K562 (cell line): Measurements from ENCODE around the gene SSH3. TPM values are rescaled to one million over a fixed set of nuclear protein-coding genes. Genes with fewer than 3 reads are reported as not detected.
A peak's percentile ranks its signal among the peaks of the same experiment; 100 is the strongest.

ENCODE experiments used
- BDP1 ChIP-seq: IDR thresholded peaks from 3 replicates; pipeline ENCODE4 v1.6.1; 2011; ENCODE audit not compliant: insufficient read length, insufficient read depth
- CBX3 ChIP-seq, 2 experiments: IDR thresholded peaks; 1 replicate in 1 of 2; 2 replicates in 1 of 2; pipeline ENCODE4 v1.6.1; 2012; ENCODE audit warnings: inconsistent platforms in 2 of 2, low read length in 2 of 2, borderline replicate concordance in 1 of 2, control low read depth in 1 of 2
- ELF4 ChIP-seq: fragments of 450-650 bp; formaldehyde crosslinking; IDR thresholded peaks from 2 replicates; pipeline ENCODE4 v1.4.0; 2022; ENCODE audit warnings: missing genetic modification characterization
- IFI16 ChIP-seq: fragments of 250-450 bp; sonication (Bioruptor Pico); IDR thresholded peaks from 2 replicates; pipeline ENCODE4 v2.1.2; 2022; ENCODE audit warnings: mild to moderate bottlenecking, inconsistent platforms
- KLF16 ChIP-seq: IDR thresholded peaks from 2 replicates; pipeline ENCODE4 v1.6.1; 2016; ENCODE audit warnings: antibody characterized with exemption
- MAX ChIP-seq: sonication (generic); formaldehyde crosslinking; IDR thresholded peaks from 2 replicates; pipeline ENCODE4 v1.9.0; 2022; ENCODE audit warnings: mild to moderate bottlenecking, missing genetic modification reagents
- MBD2 ChIP-seq: sonication (generic); IDR thresholded peaks from 2 replicates; pipeline ENCODE4 v1.6.1; 2016; ENCODE audit warnings: low read depth, borderline replicate concordance
- MEIS2 ChIP-seq: fragments of 450-650 bp; IDR thresholded peaks from 2 replicates; pipeline ENCODE4 v1.6.1; 2014; ENCODE audit warnings: mild to moderate bottlenecking; ENCODE audit not compliant: partially characterized antibody
- NKRF ChIP-seq: fragments of 450-650 bp; IDR thresholded peaks from 2 replicates; pipeline ENCODE4 v1.6.1; 2016; ENCODE audit warnings: borderline replicate concordance
- PML ChIP-seq: IDR thresholded peaks from 2 replicates; pipeline ENCODE4 v1.6.1; 2012; ENCODE audit warnings: low read length, inconsistent platforms
- PRDM10 ChIP-seq: fragments of 450-650 bp; IDR thresholded peaks from 2 replicates; pipeline ENCODE4 v1.6.1; 2018; ENCODE audit not compliant: partially characterized antibody
- RCOR1 ChIP-seq, 2 experiments: IDR thresholded peaks; 2 replicates each; pipeline ENCODE4 v1.6.1; 2012; ENCODE audit warnings: low read depth in 2 of 2, low read length in 2 of 2, borderline replicate concordance in 1 of 2, improper control_type of control experiment in 1 of 2
- ZC3H8 ChIP-seq: fragments of 450-650 bp; IDR thresholded peaks from 2 replicates; pipeline ENCODE4 v1.6.1; 2017
- ZEB2 ChIP-seq: fragments of 450-650 bp; IDR thresholded peaks from 2 replicates; pipeline ENCODE4 v1.6.1; 2016
- ZNF253 ChIP-seq: fragments of 250-450 bp; sonication (Bioruptor Pico); conservative IDR thresholded peaks from 2 replicates; pipeline ENCODE4 v1.6.1; 2021; ENCODE audit warnings: mild to moderate bottlenecking
- ZNF398 ChIP-seq: fragments of 250-450 bp; sonication (Bioruptor Pico); IDR thresholded peaks from 2 replicates; pipeline ENCODE4 v1.8.0; 2021; ENCODE audit warnings: moderate library complexity, mild to moderate bottlenecking, inconsistent platforms
- ZNF655 ChIP-seq: fragments of 250-450 bp; sonication (Bioruptor Pico); IDR thresholded peaks from 2 replicates; pipeline ENCODE4 v1.5.0; 2021
- ZNF766 ChIP-seq: fragments of 200-800 bp; sonication (Bioruptor generic); conservative IDR thresholded peaks from 2 replicates; pipeline ENCODE4 v1.6.1; 2016; ENCODE audit warnings: missing genetic modification characterization, missing compliant biosample characterization
- ZZZ3 ChIP-seq: fragments of 450-650 bp; IDR thresholded peaks from 2 replicates; pipeline ENCODE4 v1.6.1; 2016; ENCODE audit warnings: antibody characterized with exemption, mild to moderate bottlenecking, moderate library complexity
- polyA plus RNA-seq, 8 experiments: library from polyadenylated mRNA; depleted of rRNA in 4 of 8; stranded (reverse) in 5 of 8; unstranded in 3 of 8; fragments of >200 nt; fragmentation: Nextera tagmentation in 2 of 8; fragmentation: Illumina TruSeq in 1 of 8; extraction: Ambion mirVana in 2 of 8; extraction: Trizol in 1 of 8; gene quantifications; 2 replicates each; pipeline versions ENCODE4 v1.2.1 to v1.2.3, GENCODE V29; 2011 to 2014; ENCODE audit warnings: inconsistent platforms in 1 of 8, missing spikeins in 1 of 8
- total RNA-seq, 7 experiments: library from RNA; depleted of rRNA in 6 of 7; stranded (reverse); fragments of >200 nt in 6 of 7; fragmentation: Illumina TruSeq in 2 of 7; extraction: Trizol in 2 of 7; gene quantifications; 2 replicates each; pipeline versions ENCODE4 v1.2.1 to v1.2.3, GENCODE V29; 2011 to 2021; ENCODE audit warnings: low replicate concordance in 1 of 7

SSH3 gene
- total and polyA plus RNA-seq, 9 of the 15 experiments (the other 6 are each of a cell fraction or from before 2014, with no cell fraction given) = 0.07 to 1.0 (median 0.24) TPM; not detected in 3

GRCh38 chr11:67265633-67266448, 37.5 kb upstream of the SSH3 start (continued):
- TF ChIP-seq MBD2 (no peak), NKRF (no peak), MAX (CRISPR knock-in tag) (0 out of 2 replicates have a peak, but pooled peaks have one; percentile 19), ZC3H8 (no peak), ZNF655 (CRISPR knock-in tag) (no peak), ZNF398 (CRISPR knock-in tag) (no peak), PRDM10 (no peak), ZEB2 (no peak), IFI16 (no peak), KLF16 (no peak), MEIS2 (no peak), CBX3 (IDR thresholded peaks at IDR 0.05; ENCODE audit: borderline replicate concordance in 1 of 2, low read length in 2 of 2) (no peak), ZNF766 (no peak), ZZZ3 (no peak), ELF4 (CRISPR knock-in tag) (no peak), PML (no peak), BDP1 (no peak), ZNF253 (CRISPR knock-in tag) (no peak), RCOR1 (IDR thresholded peaks at IDR 0.05; ENCODE audit: borderline replicate concordance in 1 of 2, low read depth in 2 of 2, low read length in 2 of 2) (peak in 1 of 2 experiments; percentile 29; a peak in 1 of 4 replicates)
